Esophagus squamous epithelium (tissue), 5 donors: ENCODE data around the gene DNASE1L3. TPM values are rescaled to one million over a fixed set of nuclear protein-coding genes. Genes with fewer than 3 reads are reported as not detected.
A peak's percentile ranks its signal among the peaks of the same experiment; 100 is the strongest.

Experiments used
- DNase-seq: peaks from one replicate; lab custom pipeline; 2025; lab: John Stamatoyannopoulos, UW
- H3K27ac ChIP-seq, 4 donors: fragments of 200-600 bp; sonication (generic); one replicate each; pipeline ENCODE4 v1.5.1; 2016 to 2019; ENCODE audit warnings: mild to moderate bottlenecking in 1 of 4
- H3K27me3 ChIP-seq, 4 donors: fragments of 200-600 bp; sonication (generic); 1 replicate in 3 of 4; 2 replicates in 1 of 4; pipeline versions ENCODE4 v1.5.1 to v1.6.0; 2017 to 2021; ENCODE audit warnings: antibody characterized with exemption in 1 of 4
- H3K36me3 ChIP-seq, 3 donors: fragments of 200-600 bp; sonication (generic); one replicate each; pipeline ENCODE4 v1.5.1; 2016 to 2019
- H3K4me1 ChIP-seq, 3 donors: fragments of 200-600 bp; sonication (generic); one replicate each; pipeline ENCODE4 v1.5.1; 2017 to 2019
- H3K4me3 ChIP-seq, 4 donors: fragments of 200-600 bp; sonication (generic); 1 replicate in 3 of 4; 2 replicates in 1 of 4; pipeline ENCODE4 v1.5.1; 2016 to 2019; ENCODE audit warnings: mild to moderate bottlenecking in 2 of 4, moderate library complexity in 1 of 4
- H3K9me3 ChIP-seq, 3 donors: fragments of 200-600 bp; sonication (generic); one replicate each; pipeline ENCODE4 v1.5.1; 2016 to 2019
- POLR2A ChIP-seq, 4 donors: fragments of 450-650 bp; IDR thresholded peaks; one replicate each; pipeline ENCODE4 v1.6.1; 2017; ENCODE audit warnings: antibody characterized with exemption in 4 of 4, mild to moderate bottlenecking in 4 of 4, moderate library complexity in 3 of 4
- WGBS, 2 donors: methylation state at CpG; one replicate each; pipeline ENCODE4 v1.1.5; 2018; 5-methylcytosine and 5-hydroxymethylcytosine counted together
- intact Hi-C: fragments of 100-400 bp; cut with DNase I; formaldehyde crosslinking; loops from one replicate; pipeline ENCODE4 v1.15.0; 2022
- total RNA-seq, 4 donors: library from RNA; depleted of rRNA; stranded (reverse); fragments of >200 nt; gene quantifications; one replicate each; pipeline ENCODE4 v1.1.0, GENCODE V29; 2016
- TF ChIP-seq, protein P1 (sequence below), 6 experiments: fragments of 450-650 bp in 4 of 6; fragments of 200-600 bp in 2 of 6; sonication (generic) in 2 of 6; IDR thresholded peaks; one replicate each; pipeline ENCODE4 v1.5.1; 2016 to 2019; ENCODE audit warnings: antibody characterized with exemption in 6 of 6, mild to moderate bottlenecking in 4 of 6, moderate library complexity in 4 of 6
- donor health status: DM: yes; HTN: yes; CAD: no.

DNASE1L3 gene
- total RNA-seq, 4 donors from 2014 or later: 8.3 to 15.3 (median 11.9) TPM

DNA sequence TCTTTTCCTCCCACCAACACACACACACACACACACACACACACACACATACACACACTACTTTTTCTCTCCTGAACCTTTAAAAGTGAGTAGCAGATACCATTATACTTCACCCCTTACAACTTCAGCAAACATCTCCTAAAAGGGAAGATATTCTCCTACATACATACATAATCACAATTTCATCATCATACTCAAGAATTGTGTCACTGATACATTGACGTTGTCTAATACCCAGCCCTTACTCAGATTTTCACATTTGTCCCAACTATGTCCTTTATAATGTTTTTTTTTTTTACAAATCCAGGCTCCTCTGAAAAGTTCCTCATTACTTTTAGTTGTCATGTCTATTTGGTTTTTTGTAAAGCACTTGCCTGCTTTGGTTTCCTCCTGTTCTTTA is 45.3 kb upstream of the DNASE1L3 start:
- Histone ChIP-seq H3K9me3 (no peaks in the 10 kb centered on the region), H3K27ac (no peak overlapping the region), H3K4me1 (peaks cover 0 to 8% (median 8%) of the 10 kb centered on the region in 3 donors), H3K4me3 (no peak overlapping the region), H3K36me3 (peaks cover 0 to 49% (median 0%) of the 10 kb centered on the region in 3 donors), H3K27me3 (no peaks in the 10 kb centered on the region)
- WGBS, 2 donors: 84% methylated on average over 1 of the region's 1 CpG
- intact Hi-C loops: no loop called here
- no peak for DNase-seq
- no peak for TF ChIP-seq POLR2A (IDR thresholded peaks at IDR 0.05)
- TF ChIP-seq, protein P1, sequence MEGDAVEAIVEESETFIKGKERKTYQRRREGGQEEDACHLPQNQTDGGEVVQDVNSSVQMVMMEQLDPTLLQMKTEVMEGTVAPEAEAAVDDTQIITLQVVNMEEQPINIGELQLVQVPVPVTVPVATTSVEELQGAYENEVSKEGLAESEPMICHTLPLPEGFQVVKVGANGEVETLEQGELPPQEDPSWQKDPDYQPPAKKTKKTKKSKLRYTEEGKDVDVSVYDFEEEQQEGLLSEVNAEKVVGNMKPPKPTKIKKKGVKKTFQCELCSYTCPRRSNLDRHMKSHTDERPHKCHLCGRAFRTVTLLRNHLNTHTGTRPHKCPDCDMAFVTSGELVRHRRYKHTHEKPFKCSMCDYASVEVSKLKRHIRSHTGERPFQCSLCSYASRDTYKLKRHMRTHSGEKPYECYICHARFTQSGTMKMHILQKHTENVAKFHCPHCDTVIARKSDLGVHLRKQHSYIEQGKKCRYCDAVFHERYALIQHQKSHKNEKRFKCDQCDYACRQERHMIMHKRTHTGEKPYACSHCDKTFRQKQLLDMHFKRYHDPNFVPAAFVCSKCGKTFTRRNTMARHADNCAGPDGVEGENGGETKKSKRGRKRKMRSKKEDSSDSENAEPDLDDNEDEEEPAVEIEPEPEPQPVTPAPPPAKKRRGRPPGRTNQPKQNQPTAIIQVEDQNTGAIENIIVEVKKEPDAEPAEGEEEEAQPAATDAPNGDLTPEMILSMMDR (IDR thresholded peaks at IDR 0.05): no peak

DNA sequence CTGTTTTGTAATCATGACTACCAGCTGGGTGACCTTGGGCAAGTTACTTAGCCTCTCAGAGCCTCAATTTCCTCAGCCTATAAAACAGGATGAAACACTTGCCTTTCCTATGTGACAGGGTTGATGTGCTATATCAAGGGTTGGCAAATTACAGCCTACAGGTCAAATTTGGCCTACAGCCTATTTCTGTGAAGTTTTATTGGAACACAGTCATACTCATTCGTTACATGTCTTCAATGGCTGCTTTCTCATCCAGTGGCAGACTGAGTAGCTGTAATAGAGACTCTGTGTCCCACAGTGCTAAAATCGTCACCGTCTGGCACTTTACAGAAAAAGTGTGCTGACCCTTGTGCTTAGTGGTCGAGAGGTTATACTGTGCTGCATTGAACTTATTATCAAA is 43.4 kb upstream of the DNASE1L3 start:
- H3K36me3 ChIP-seq: peaks cover 0 to 30% (median 0%) of the 10 kb centered on the region in 3 donors
- H3K9me3 ChIP-seq: no peaks in the 10 kb centered on the region
- no peak overlapping the region for H3K27ac ChIP-seq
- no peak for TF ChIP-seq POLR2A (IDR thresholded peaks at IDR 0.05)
- TF ChIP-seq, protein P1 (IDR thresholded peaks at IDR 0.05): no peak
- H3K4me3 ChIP-seq: no peak overlapping the region
- no peaks in the 10 kb centered on the region for H3K27me3 ChIP-seq
- no peak for DNase-seq
- WGBS, 2 donors: 85 to 93% methylated on average over 4 of the region's 4 CpGs
- intact Hi-C loops: no loop called here
- H3K4me1 ChIP-seq: peaks cover 5 to 21% (median 16%) of the 10 kb centered on the region in 3 donors

DNA sequence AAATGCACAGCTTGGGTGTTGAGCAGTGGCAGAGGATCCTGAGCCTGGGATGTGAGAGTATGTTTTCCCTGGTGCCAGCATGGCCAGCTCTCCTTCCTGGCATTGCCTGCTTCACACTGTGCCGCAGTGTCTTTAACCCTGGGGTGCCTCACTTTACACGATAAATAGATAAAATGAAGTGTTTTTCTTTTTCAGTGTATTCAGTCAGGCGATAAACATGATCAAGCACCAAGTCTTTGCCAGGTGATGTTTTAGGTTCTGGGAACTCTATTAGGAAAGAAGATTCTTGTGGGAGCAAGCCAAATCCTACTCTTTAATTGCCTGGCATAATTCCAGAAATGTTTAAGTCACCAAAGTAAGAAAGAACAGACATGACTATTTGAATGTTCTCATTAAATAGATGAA is 40.9 kb upstream of the DNASE1L3 start:
- no peak overlapping the region for H3K27ac ChIP-seq
- H3K9me3 ChIP-seq: no peaks in the 10 kb centered on the region
- 48 to 61% methylated on average over 3 of the region's 3 CpGs for WGBS, 2 donors
- intact Hi-C loops: no loop called here
- no peak for DNase-seq
- H3K27me3 ChIP-seq: no peaks in the 10 kb centered on the region
- TF ChIP-seq, protein P1 (IDR thresholded peaks at IDR 0.05): no peak
- no peak for TF ChIP-seq POLR2A (IDR thresholded peaks at IDR 0.05)
- no peak overlapping the region for H3K4me3 ChIP-seq
- peaks cover 0 to 5% (median 0%) of the 10 kb centered on the region in 3 donors for H3K36me3 ChIP-seq
- H3K4me1 ChIP-seq: peaks cover 5 to 25% (median 16%) of the 10 kb centered on the region in 3 donors

DNA sequence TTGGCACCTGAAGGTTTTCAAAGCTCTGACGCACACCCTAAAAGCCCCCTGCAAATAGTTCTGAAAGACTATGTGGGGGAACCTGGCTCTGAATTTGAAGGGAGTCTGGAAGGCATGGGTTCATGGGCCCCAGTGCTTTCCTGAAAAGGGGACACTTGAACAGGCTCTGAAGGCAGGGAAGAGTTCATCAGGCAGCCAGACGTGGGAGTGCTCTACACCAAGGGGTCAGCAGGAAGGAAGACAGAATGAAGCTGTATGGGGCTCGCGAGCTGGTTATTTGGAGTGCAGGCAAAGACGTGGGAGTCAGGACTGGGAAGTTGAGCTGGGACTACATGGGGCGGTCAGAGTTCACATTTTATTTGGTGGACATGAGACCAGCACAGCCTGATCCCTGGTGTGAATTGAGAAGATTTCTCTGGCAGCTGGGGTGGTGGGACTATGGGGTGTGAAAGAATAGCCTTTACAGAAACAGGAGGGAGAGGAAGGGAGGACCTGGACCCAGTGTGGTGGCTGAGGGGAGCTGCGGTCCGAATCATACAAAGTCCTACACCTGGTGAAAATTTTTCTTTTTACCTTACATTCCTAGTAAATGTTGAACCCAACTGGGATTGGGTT is 39.4 kb upstream of the DNASE1L3 start:
- Histone ChIP-seq H3K4me1 (peaks cover 5 to 32% (median 16%) of the 10 kb centered on the region in 3 donors), H3K9me3 (no peaks in the 10 kb centered on the region), H3K36me3 (no peaks in the 10 kb centered on the region), H3K4me3 (no peak overlapping the region), H3K27me3 (no peaks in the 10 kb centered on the region), H3K27ac (peak overlapping the region in 2 of 4 donors; percentile 9 to 22)
- TF ChIP-seq, protein P1 (IDR thresholded peaks at IDR 0.05): no peak
- no peak for TF ChIP-seq POLR2A (IDR thresholded peaks at IDR 0.05)
- intact Hi-C loops: no loop called here
- 82 to 89% methylated on average over 7 to 8 of the region's 8 CpGs for WGBS, 2 donors
- no peak for DNase-seq

DNA sequence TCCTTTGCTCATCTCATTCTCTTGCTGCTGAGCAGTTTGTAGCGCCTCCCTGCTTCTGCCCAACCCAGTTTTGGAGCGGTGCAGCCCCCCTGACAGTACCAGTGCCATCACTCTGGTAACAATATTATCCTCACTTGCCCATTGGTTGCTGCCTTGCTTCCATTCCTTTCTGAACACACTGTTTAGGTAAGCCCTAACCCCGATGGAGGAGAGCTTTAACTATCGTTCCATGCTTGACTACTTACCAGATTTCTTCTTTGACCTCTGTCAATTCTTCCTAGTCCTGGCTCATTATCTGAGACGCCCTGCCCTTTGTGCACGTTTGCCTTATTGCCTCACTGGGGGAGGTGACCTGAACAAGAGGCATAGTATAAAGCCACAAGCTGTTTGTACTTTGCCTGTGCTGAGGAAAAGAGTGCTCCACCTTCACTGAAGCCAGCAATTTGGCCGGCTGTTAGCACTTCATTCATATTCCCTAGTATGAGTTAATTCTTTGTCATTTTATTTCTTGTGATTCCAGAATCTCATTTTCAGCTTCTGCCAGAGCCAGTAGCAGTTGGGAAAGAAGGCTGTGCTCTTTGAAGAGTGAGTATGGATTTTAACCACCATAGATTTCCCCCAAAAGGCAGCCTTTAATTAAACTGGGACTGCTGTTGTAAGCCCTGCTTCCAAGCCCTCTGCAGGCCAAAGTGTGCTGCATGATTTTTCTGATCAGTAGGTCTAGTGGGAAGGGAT is 38.8 kb upstream of the DNASE1L3 start:
- H3K9me3 ChIP-seq: no peaks in the 10 kb centered on the region
- H3K27ac ChIP-seq: peak overlapping the region in 2 of 4 donors; percentile 9 to 22
- no peak overlapping the region for H3K4me3 ChIP-seq
- H3K4me1 ChIP-seq: peaks cover 5 to 32% (median 16%) of the 10 kb centered on the region in 3 donors
- TF ChIP-seq, protein P1 (IDR thresholded peaks at IDR 0.05): peak in 1 of 6 experiments; percentile 8
- TF ChIP-seq POLR2A (IDR thresholded peaks at IDR 0.05): no peak
- intact Hi-C loops: no loop called here
- no peaks in the 10 kb centered on the region for H3K27me3 ChIP-seq
- DNase-seq: no peak
- H3K36me3 ChIP-seq: no peaks in the 10 kb centered on the region
- 56 to 63% methylated on average over 7 of the region's 7 CpGs for WGBS, 2 donors
